22Rv1 (cell line): Measurements from ENCODE around the gene FAM117A.

Experiments
- CTCF ChIP-seq: fragments of 450-650 bp; IDR thresholded peaks from 2 replicates; pipeline ENCODE4 v1.5.1; 2017; ENCODE audit warnings: mild to moderate bottlenecking
- ZFX ChIP-seq: fragments of 450-650 bp; IDR thresholded peaks from 2 replicates; pipeline ENCODE4 v1.6.1; 2017; ENCODE audit warnings: antibody characterized with exemption, borderline replicate concordance

DNA sequence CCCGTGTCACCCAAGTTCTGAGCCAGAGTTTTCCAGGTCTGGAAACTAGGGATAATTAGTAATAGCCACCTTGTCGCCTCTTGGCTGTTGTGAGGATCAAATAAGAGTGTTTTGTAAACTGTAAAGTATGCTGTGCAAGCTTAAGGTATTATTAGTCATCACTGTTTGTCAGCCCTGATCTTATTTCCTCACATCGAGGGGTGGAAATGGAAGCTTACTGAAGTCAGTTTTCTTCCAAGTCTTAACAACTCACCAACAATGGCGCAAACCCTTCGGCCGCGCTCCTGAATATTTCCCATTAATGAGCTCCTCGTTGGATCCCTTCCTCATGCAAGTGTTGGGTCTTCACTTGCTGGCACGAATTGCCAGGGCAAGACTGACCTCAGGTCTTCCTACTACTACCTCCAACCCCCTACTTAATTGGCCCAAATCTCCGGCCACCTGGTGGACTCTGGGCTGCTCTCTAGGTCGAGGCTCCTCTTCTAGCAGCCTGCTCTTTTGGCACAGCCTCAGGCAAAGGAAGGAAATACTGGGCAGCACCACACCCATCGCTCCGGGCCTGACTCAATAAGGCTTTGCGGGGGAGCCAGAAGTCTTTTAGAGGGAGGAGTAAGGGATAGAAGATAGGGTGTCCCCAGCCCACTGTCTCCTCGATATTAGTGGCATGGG is 55.3 kb downstream of the FAM117A start:
- TF ChIP-seq CTCF (peak; percentile 65), ZFX (no peak)
